Endodermal cell (in vitro differentiated cells): ENCODE results near the gene SPECC1. TPM values are rescaled to one million over a fixed set of nuclear protein-coding genes. Genes with fewer than 3 reads are reported as not detected.

ENCODE experiments used
- DNase-seq: peaks from one replicate; pipeline ENCODE4 v3.0.0-alpha.2; 2017
- H3K27ac ChIP-seq: 2 replicates; pipeline ENCODE4 v1.5.1; 2013; ENCODE audit warnings: mild to moderate bottlenecking, low read depth, low read length, moderate library complexity
- H3K27me3 ChIP-seq: 2 replicates; pipeline ENCODE4 v1.6.1; 2013; ENCODE audit warnings: mild to moderate bottlenecking, low read length, moderate library complexity; ENCODE audit not compliant: insufficient read depth, control insufficient read depth, poor library complexity, severe bottlenecking
- H3K36me3 ChIP-seq: 2 replicates; pipeline ENCODE4 v1.7.0; 2013; ENCODE audit warnings: mild to moderate bottlenecking, low read length, moderate library complexity; ENCODE audit not compliant: control insufficient read depth, insufficient read depth
- H3K4me1 ChIP-seq: one replicate; pipeline ENCODE4 v1.7.0; 2013; ENCODE audit warnings: low read length; ENCODE audit not compliant: control insufficient read depth, insufficient read depth
- H3K4me3 ChIP-seq: 2 replicates; pipeline ENCODE4 v1.5.1; 2013; ENCODE audit warnings: mild to moderate bottlenecking, low read length, moderate library complexity
- H3K9ac ChIP-seq: 2 replicates; pipeline ENCODE4 v1.6.1; 2013; ENCODE audit warnings: mild to moderate bottlenecking, low read length, moderate library complexity; ENCODE audit not compliant: poor library complexity, severe bottlenecking; ENCODE audit errors: extremely low read depth
- H3K9me3 ChIP-seq: 2 replicates; pipeline ENCODE4 v1.6.1; 2013; ENCODE audit warnings: mild to moderate bottlenecking, low read length, moderate library complexity; ENCODE audit not compliant: control insufficient read depth
- H3K27ac Mint-ChIP-seq: 2 replicates; pipeline ENCODE4 v1.8.0; 2020; ENCODE audit warnings: mixed read lengths
- H3K27me3 Mint-ChIP-seq: 2 replicates; pipeline ENCODE4 v1.8.0; 2021; ENCODE audit warnings: mild to moderate bottlenecking, mixed read lengths; ENCODE audit not compliant: insufficient read depth
- H3K36me3 Mint-ChIP-seq: 2 replicates; pipeline ENCODE4 v1.8.0; 2020; ENCODE audit warnings: low read depth, mixed read lengths
- H3K4me1 Mint-ChIP-seq: 2 replicates; pipeline ENCODE4 v1.8.0; 2020; ENCODE audit warnings: mixed read lengths
- H3K4me3 Mint-ChIP-seq: 2 replicates; pipeline ENCODE4 v1.8.0; 2020; ENCODE audit warnings: mild to moderate bottlenecking, moderate library complexity, mixed read lengths
- H3K9me3 Mint-ChIP-seq: 2 replicates; pipeline ENCODE4 v1.8.0; 2020; ENCODE audit warnings: mild to moderate bottlenecking, mixed read lengths
- CTCF ChIP-seq: fragments of 200-600 bp; sonication (generic); conservative IDR thresholded peaks from 2 replicates; pipeline ENCODE4 v1.5.0; 2021; ENCODE audit warnings: antibody characterized with exemption, mild to moderate bottlenecking
- WGBS, 2 experiments: methylation state at CpG; one replicate each; pipeline versions ENCODE4 v1.1.5 to v1.1.7; 2013; ENCODE audit warnings: missing lambda C conversion rate in 2 of 2, mixed read lengths in 1 of 2; ENCODE audit not compliant: insufficient coverage in 1 of 2, insufficient read length in 1 of 2; 5-methylcytosine and 5-hydroxymethylcytosine counted together
- total RNA-seq, 2 donors: library from RNA; stranded (reverse); fragmentation: NEBNext Ultra II Directional in 1 of 2; extraction: Animal tissue kit (Norgen Biotek cat#: 25700) in 1 of 2; gene quantifications; 2 replicates in 1 of 2; 3 replicates in 1 of 2; pipeline ENCODE4 v1.2.1, GENCODE V29; 2021

Gene SPECC1
- total RNA-seq, 2 donors from 2014 or later = 48.7 to 60.6 TPM

GRCh38 chr17:20257008-20257407 lies 247.8 kb downstream of the SPECC1 start:
- TF ChIP-seq CTCF = no peak
- Histone ChIP-seq H3K9me3 (peaks cover 3% of the 10 kb centered on the region), H3K4me1 (no peaks in the 10 kb centered on the region), H3K36me3 (peaks cover 52% of the 10 kb centered on the region), H3K27me3 (no peaks in the 10 kb centered on the region), H3K27ac (no peak overlapping the region), H3K9ac (no peak overlapping the region), H3K4me3 (no peak overlapping the region)
- 83 to 100% methylated on average over 1 of the region's 1 CpG for WGBS, 2 experiments
- Mint-ChIP-seq H3K4me3 (no peak overlapping the region), H3K4me1 (no peaks in the 10 kb centered on the region), H3K27ac (no peak overlapping the region), H3K27me3 (no peaks in the 10 kb centered on the region), H3K9me3 (no peaks in the 10 kb centered on the region), H3K36me3 (peaks cover 48% of the 10 kb centered on the region)
- no peak for DNase-seq

DNA sequence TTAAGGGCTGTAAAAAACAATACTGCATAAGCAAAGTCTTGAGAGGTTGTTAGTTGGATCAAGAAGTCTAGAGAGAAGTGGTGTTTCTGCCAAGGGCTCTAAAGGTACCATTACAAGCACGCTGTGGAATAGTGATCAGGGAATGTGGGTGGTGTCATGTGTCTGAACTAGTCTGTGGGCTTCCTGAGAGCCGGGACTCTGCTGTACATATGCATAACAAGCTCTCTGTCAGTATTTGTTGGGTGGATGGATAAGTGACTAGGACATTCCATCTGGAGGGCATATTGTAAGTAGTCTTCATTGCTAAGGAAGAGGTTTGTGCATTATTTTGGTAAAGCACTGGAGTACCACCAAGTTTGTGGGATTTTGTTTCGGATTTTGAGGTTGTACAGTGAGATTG lies 248.6 kb downstream of the SPECC1 start:
- Histone ChIP-seq H3K9ac (no peak overlapping the region), H3K4me1 (no peaks in the 10 kb centered on the region), H3K9me3 (peaks cover 3% of the 10 kb centered on the region), H3K27me3 (no peaks in the 10 kb centered on the region), H3K27ac (no peak overlapping the region), H3K4me3 (no peak overlapping the region), H3K36me3 (peaks cover 49% of the 10 kb centered on the region)
- no peak for TF ChIP-seq CTCF
- H3K9me3 Mint-ChIP-seq = no peaks in the 10 kb centered on the region
- no peak for DNase-seq
- H3K4me1 Mint-ChIP-seq = no peaks in the 10 kb centered on the region
- no peak overlapping the region for H3K27ac Mint-ChIP-seq
- peaks cover 44% of the 10 kb centered on the region for H3K36me3 Mint-ChIP-seq
- H3K4me3 Mint-ChIP-seq = no peak overlapping the region
- no peaks in the 10 kb centered on the region for H3K27me3 Mint-ChIP-seq
- 89 to 96% methylated on average over 3 of the region's 3 CpGs for WGBS, 2 experiments

GRCh38 chr17:20259668-20260067 lies 250.5 kb downstream of the SPECC1 start:
- H3K4me3 Mint-ChIP-seq = no peak overlapping the region
- Histone ChIP-seq H3K4me1 (no peaks in the 10 kb centered on the region), H3K4me3 (no peak overlapping the region), H3K36me3 (peaks cover 34% of the 10 kb centered on the region), H3K27me3 (no peaks in the 10 kb centered on the region), H3K9ac (no peak overlapping the region), H3K9me3 (peaks cover 3% of the 10 kb centered on the region), H3K27ac (no peak overlapping the region)
- no peak overlapping the region for H3K27ac Mint-ChIP-seq
- no peaks in the 10 kb centered on the region for H3K27me3 Mint-ChIP-seq
- no peaks in the 10 kb centered on the region for H3K9me3 Mint-ChIP-seq
- TF ChIP-seq CTCF = no peak
- no peaks in the 10 kb centered on the region for H3K4me1 Mint-ChIP-seq
- no peak for DNase-seq
- H3K36me3 Mint-ChIP-seq = peaks cover 40% of the 10 kb centered on the region
- WGBS, 2 experiments = 93 to 100% methylated on average over 1 to 3 of the region's 4 CpGs
